ENCODE measurements around the gene KLF16. TPM values are rescaled to one million over a fixed set of nuclear protein-coding genes. Genes with fewer than 3 reads are reported as not detected.

KLF16 gene
- total RNA-seq, 4 donors from 2014 or later, result 9.0 to 16.2 (median 13.5) TPM

DNA sequence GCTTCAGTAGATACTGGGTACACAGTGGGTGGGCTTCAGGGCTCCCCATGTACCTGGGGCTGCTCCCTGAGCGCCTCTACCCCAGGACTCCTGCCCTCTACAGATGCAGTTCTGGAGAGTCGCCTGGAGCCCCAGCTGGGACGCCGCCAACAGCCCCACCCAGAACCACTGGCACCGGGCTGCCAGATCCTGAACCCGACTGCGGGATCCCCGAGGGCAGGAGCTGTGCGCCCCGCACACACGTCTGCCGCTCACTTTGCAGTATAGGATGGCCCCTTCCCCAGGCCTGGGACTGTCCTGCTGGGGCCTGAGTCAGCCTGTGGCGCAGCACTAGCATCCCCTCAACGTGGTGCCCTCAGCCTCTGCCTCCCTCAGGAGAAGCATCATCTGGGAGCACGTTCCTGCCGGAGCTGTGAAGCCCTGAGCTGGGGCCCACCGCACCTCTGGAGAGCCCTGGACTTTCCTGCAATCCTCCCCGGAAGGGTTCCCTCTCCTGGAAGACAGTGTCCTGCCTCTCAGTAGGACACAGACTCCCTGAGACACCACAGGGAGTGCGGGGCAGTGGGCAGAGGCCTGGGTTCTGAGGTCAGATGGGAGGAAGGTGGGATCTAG, 18.8 kb downstream of the KLF16 start:
- TF ChIP-seq, protein P1, sequence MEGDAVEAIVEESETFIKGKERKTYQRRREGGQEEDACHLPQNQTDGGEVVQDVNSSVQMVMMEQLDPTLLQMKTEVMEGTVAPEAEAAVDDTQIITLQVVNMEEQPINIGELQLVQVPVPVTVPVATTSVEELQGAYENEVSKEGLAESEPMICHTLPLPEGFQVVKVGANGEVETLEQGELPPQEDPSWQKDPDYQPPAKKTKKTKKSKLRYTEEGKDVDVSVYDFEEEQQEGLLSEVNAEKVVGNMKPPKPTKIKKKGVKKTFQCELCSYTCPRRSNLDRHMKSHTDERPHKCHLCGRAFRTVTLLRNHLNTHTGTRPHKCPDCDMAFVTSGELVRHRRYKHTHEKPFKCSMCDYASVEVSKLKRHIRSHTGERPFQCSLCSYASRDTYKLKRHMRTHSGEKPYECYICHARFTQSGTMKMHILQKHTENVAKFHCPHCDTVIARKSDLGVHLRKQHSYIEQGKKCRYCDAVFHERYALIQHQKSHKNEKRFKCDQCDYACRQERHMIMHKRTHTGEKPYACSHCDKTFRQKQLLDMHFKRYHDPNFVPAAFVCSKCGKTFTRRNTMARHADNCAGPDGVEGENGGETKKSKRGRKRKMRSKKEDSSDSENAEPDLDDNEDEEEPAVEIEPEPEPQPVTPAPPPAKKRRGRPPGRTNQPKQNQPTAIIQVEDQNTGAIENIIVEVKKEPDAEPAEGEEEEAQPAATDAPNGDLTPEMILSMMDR (IDR thresholded peaks at IDR 0.05), result no peak
- no peak for TF ChIP-seq POLR2A (IDR thresholded peaks at IDR 0.05)
- DNase-seq (ENCODE audit: low spot score in 2 of 2), result no peak
- no peak overlapping the region for H3K4me3 ChIP-seq (ENCODE audit: low read depth, poor library complexity, severe bottlenecking)
- intact Hi-C loops (cut with DNase I; ENCODE audit: low total_unique reads), result no loop called here
- 36 to 44% methylated on average over 4 to 9 of the region's 19 CpGs for WGBS, 2 donors

DNA sequence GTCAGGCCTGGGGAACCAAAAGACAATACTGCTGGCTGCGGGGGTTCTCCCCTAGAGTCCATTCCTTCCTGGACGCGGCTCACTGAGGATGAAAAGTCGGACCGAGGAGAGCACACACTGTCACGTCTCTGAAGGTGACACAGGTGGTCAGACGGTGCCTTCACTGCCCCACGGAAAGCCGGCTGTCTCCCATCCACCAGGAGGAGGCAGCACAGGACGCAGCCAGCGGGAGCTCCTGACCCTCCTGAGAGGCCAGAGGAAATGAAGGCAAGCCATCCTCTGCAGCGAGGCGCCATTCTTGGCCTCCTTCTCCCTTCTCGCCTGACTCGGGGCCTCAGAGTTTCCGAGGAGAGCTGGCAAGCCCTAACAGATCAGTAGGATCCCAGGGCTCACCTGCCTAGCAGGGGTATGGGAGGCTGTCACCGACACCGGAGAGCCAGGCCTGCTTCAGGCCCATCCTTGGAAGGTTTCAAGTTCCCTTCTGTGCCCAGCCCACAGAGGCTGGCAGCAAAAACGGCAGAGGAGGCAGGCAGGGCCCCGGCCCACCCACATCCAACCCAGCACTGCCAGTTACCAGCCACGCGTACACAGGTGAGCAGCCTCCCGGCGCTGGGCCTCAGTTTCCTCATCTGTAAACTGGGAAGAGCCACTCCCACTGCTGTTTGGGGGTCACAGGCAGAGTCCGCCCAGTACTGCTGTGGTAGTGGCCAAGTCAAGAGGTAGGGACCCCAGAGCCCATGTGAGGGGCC, 19.6 kb downstream of the KLF16 start:
- no peak for DNase-seq (ENCODE audit: low spot score in 2 of 2)
- H3K4me3 ChIP-seq (ENCODE audit: low read depth, poor library complexity, severe bottlenecking), result no peak overlapping the region
- TF ChIP-seq, protein P1 (IDR thresholded peaks at IDR 0.05), result no peak
- no peak for TF ChIP-seq POLR2A (IDR thresholded peaks at IDR 0.05)
- WGBS, 2 donors, result 48 to 54% methylated on average over 16 to 25 of the region's 25 CpGs
- intact Hi-C loops (cut with DNase I; ENCODE audit: low total_unique reads), result no loop called here

GRCh38 chr19:1843116-1843515, 20.3 kb downstream of the KLF16 start:
- H3K4me3 ChIP-seq (ENCODE audit: low read depth, poor library complexity, severe bottlenecking), result no peak overlapping the region
- 59 to 83% methylated on average over 5 to 15 of the region's 22 CpGs for WGBS, 2 donors
- DNase-seq (ENCODE audit: low spot score in 2 of 2), result no peak
- TF ChIP-seq, protein P1 (IDR thresholded peaks at IDR 0.05), result no peak
- no peak for TF ChIP-seq POLR2A (IDR thresholded peaks at IDR 0.05)
- intact Hi-C loops (cut with DNase I; ENCODE audit: low total_unique reads), result no loop called here

- intact Hi-C loops (cut with DNase I; ENCODE audit: low total_unique reads), result no loop called here
- no peak overlapping the region for H3K4me3 ChIP-seq (ENCODE audit: low read depth, poor library complexity, severe bottlenecking)
- DNase-seq (ENCODE audit: low spot score in 2 of 2), result no peak
- TF ChIP-seq POLR2A (IDR thresholded peaks at IDR 0.05), result no peak
- TF ChIP-seq, protein P1 (IDR thresholded peaks at IDR 0.05), result no peak
- WGBS, 2 donors, result 45 to 57% methylated on average over 33 to 35 of the region's 35 CpGs
Observed at GRCh38 chr19:1841209-1841924, 22.0 kb downstream of the KLF16 start.

DNA sequence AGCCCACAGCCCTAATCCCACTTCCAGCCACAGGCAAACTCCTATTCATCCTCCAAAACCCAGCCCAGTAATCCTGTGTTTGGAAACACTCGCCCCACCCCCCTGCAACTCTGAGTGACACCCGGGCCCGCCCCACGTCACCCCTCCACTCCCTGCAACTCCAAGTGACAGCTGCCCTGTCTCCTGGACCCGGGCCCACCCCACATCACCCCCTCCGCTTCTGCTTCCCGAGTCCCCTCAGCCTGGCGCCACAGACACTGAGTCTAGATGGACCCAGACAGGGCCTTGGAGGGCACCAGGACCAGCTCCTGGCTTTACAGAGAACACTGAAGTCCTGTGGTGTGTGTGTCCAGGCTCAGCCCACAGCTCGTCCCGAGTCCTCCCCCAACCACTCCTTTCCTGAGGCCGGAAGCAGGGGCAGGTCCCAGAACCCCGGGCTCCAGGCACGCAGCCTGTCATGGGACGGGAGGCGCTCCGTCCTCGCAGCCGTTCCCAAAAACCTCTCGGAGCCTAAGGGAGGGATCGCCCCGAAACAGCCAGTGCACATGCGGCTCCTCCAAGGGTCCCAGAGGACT, 22.8 kb downstream of the KLF16 start:
- intact Hi-C loops (cut with DNase I; ENCODE audit: low total_unique reads), result no loop called here
- 52 to 67% methylated on average over 13 to 21 of the region's 22 CpGs for WGBS, 2 donors
- no peak overlapping the region for H3K4me3 ChIP-seq (ENCODE audit: low read depth, poor library complexity, severe bottlenecking)
- DNase-seq (ENCODE audit: low spot score in 2 of 2), result no peak
- TF ChIP-seq, protein P1 (IDR thresholded peaks at IDR 0.05), result no peak
- no peak for TF ChIP-seq POLR2A (IDR thresholded peaks at IDR 0.05)
